ENCODE data around the gene SCP2.

The SCP2 gene

DNA sequence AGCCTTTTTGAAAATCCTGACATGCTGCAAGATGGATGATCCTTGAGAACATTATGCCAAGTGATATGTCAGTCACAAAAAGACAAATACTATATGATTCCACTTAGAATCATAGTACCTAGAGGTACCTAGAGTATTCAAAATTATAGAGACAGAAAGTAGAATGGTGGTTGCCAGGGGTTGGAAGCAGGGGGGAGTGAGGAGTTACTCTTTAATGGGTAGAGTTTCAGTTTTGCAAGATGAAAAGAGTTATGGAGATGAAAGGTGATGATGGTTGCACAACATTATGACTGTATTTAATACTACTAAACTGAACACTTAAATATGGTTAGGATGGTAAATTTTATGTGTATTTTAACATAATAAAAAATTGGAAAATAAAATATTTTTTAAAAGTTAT lies 97.0 kb downstream of the SCP2 start:
- Histone ChIP-seq H3K36me3 (ENCODE audit: insufficient read depth, low read length) (peaks cover 5% of the 10 kb centered on the region; the same call in 1 of the 2 replicates), H2AFZ (ENCODE audit: low read length) (no peak overlapping the region)

DNA sequence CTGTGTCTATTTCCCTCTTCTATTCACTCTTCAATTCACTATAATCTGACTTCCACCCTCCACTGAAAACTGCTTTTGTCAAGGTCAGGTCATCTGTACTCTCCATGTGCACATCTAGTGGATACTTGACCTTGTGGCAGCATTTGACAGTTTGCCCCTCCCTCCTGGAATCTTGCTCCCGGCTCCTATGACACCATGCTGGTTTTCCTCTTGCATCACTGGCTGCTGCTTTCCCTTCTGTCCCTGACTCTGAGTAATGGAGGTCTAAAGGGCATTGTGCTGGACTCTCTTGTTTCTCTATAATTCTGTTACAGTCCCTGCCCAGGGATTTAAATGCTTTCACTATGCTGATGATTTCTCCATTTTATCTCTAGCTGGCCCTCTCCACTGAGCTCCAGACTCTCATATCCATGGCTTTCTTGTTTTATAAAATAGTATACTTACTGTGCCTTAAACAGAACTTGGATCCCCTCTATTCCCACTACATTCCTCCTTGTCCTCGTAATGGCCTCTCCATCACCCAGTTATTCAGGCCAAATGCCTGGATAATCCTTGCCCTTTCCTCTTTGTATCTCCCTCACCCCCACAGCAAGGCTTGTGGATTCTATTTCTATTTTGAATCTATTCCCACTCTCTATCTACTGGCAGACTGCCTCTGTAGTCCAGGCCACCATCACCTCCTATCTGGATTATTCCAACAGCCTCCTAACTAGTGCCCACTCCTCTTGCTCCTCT lies 98.1 kb downstream of the SCP2 start:
- Histone ChIP-seq H3K9me3 (ENCODE audit: insufficient read depth, low read depth, low read length) (no peaks in the 10 kb centered on the region), H3K36me3 (ENCODE audit: insufficient read depth, low read length) (peaks cover 13% of the 10 kb centered on the region; the same call in 1 of the 2 replicates), H3K9ac (ENCODE audit: low read depth, low read length, poor library complexity, severe bottlenecking) (no peak overlapping the region), H4K20me1 (ENCODE audit: insufficient read depth, low read length, poor library complexity, severe bottlenecking) (no peaks in the 10 kb centered on the region), H3K4me3 (ENCODE audit: low read length, poor library complexity, severe bottlenecking) (no peak overlapping the region), H3K4me1 (ENCODE audit: insufficient read depth, low read length, poor library complexity, severe bottlenecking) (peaks cover 8% of the 10 kb centered on the region), H2AFZ (ENCODE audit: low read length) (no peak overlapping the region), H3K9me2 (replicated peaks; ENCODE audit: low read depth, low read length) (no peaks in the 10 kb centered on the region), H3F3A (ENCODE audit: low read depth) (no peaks in the 10 kb centered on the region), H3K79me2 (ENCODE audit: insufficient read depth, low read length) (peaks cover 31% of the 10 kb centered on the region), H3K4me2 (ENCODE audit: low read depth, low read length, poor library complexity, severe bottlenecking) (no peak overlapping the region), H3K27me3 (ENCODE audit: insufficient read depth, low read length, poor library complexity, severe bottlenecking) (no peaks in the 10 kb centered on the region)
- TF ChIP-seq EZH2phosphoT487 (IDR thresholded peaks at IDR 0.05; ENCODE audit: borderline replicate concordance) (no peak), CTCF (conservative IDR thresholded peaks at IDR 0.05; ENCODE audit: low read length) (no peak)

More for the DNA sequence above, 97.0 kb downstream of the SCP2 start:
- no peak for TF ChIP-seq EZH2phosphoT487 (IDR thresholded peaks at IDR 0.05; ENCODE audit: borderline replicate concordance)
- no peak for TF ChIP-seq CTCF (conservative IDR thresholded peaks at IDR 0.05; ENCODE audit: low read length)
- Histone ChIP-seq H4K20me1 (ENCODE audit: insufficient read depth, low read length, poor library complexity, severe bottlenecking) (no peaks in the 10 kb centered on the region), H3F3A (ENCODE audit: low read depth) (no peaks in the 10 kb centered on the region), H3K4me2 (ENCODE audit: low read depth, low read length, poor library complexity, severe bottlenecking) (no peak overlapping the region), H3K9me2 (replicated peaks; ENCODE audit: low read depth, low read length) (no peaks in the 10 kb centered on the region), H3K9ac (ENCODE audit: low read depth, low read length, poor library complexity, severe bottlenecking) (no peak overlapping the region), H3K79me2 (ENCODE audit: insufficient read depth, low read length) (peaks cover 37% of the 10 kb centered on the region), H3K9me3 (ENCODE audit: insufficient read depth, low read depth, low read length) (no peaks in the 10 kb centered on the region), H3K4me1 (ENCODE audit: insufficient read depth, low read length, poor library complexity, severe bottlenecking) (peaks cover 8% of the 10 kb centered on the region), H3K4me3 (ENCODE audit: low read length, poor library complexity, severe bottlenecking) (no peak overlapping the region), H3K27me3 (ENCODE audit: insufficient read depth, low read length, poor library complexity, severe bottlenecking) (no peaks in the 10 kb centered on the region)

- H2AFZ ChIP-seq (ENCODE audit: low read length), result no peak overlapping the region
- peaks cover 13% of the 10 kb centered on the region; the same call in 1 of the 2 replicates for H3K36me3 ChIP-seq (ENCODE audit: insufficient read depth, low read length)
- H3K9me3 ChIP-seq (ENCODE audit: insufficient read depth, low read depth, low read length), result no peaks in the 10 kb centered on the region
- TF ChIP-seq CTCF (conservative IDR thresholded peaks at IDR 0.05; ENCODE audit: low read length), result no peak
- H3K4me1 ChIP-seq (ENCODE audit: insufficient read depth, low read length, poor library complexity, severe bottlenecking), result peaks cover 8% of the 10 kb centered on the region
- no peaks in the 10 kb centered on the region for H4K20me1 ChIP-seq (ENCODE audit: insufficient read depth, low read length, poor library complexity, severe bottlenecking)
- peaks cover 29% of the 10 kb centered on the region for H3K79me2 ChIP-seq (ENCODE audit: insufficient read depth, low read length)
- no peak overlapping the region for H3K4me2 ChIP-seq (ENCODE audit: low read depth, low read length, poor library complexity, severe bottlenecking)
- no peak overlapping the region for H3K9ac ChIP-seq (ENCODE audit: low read depth, low read length, poor library complexity, severe bottlenecking)
- H3F3A ChIP-seq (ENCODE audit: low read depth), result no peaks in the 10 kb centered on the region
- H3K27me3 ChIP-seq (ENCODE audit: insufficient read depth, low read length, poor library complexity, severe bottlenecking), result no peaks in the 10 kb centered on the region
- H3K9me2 ChIP-seq (replicated peaks; ENCODE audit: low read depth, low read length), result no peaks in the 10 kb centered on the region
- H3K4me3 ChIP-seq (ENCODE audit: low read length, poor library complexity, severe bottlenecking), result no peak overlapping the region
Measured at GRCh38 chr1:53025769-53026112, 98.7 kb downstream of the SCP2 start.

Data from Loucy (cell line).